ENCODE measurements around the gene AXIN2.

GRCh38 chr17:65514541-65514940 lies 46.9 kb downstream of the AXIN2 start:
- TF ChIP-seq, protein P1, sequence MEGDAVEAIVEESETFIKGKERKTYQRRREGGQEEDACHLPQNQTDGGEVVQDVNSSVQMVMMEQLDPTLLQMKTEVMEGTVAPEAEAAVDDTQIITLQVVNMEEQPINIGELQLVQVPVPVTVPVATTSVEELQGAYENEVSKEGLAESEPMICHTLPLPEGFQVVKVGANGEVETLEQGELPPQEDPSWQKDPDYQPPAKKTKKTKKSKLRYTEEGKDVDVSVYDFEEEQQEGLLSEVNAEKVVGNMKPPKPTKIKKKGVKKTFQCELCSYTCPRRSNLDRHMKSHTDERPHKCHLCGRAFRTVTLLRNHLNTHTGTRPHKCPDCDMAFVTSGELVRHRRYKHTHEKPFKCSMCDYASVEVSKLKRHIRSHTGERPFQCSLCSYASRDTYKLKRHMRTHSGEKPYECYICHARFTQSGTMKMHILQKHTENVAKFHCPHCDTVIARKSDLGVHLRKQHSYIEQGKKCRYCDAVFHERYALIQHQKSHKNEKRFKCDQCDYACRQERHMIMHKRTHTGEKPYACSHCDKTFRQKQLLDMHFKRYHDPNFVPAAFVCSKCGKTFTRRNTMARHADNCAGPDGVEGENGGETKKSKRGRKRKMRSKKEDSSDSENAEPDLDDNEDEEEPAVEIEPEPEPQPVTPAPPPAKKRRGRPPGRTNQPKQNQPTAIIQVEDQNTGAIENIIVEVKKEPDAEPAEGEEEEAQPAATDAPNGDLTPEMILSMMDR (conservative IDR thresholded peaks at IDR 0.05; ENCODE audit: low read depth, low read length): no peak
- no peak for TF ChIP-seq EZH2 (IDR thresholded peaks at IDR 0.05; ENCODE audit: borderline replicate concordance, low read depth, low read length, poor library complexity, severe bottlenecking)
